ENCODE results near the gene GPX6.
A peak's percentile ranks its signal among the peaks of the same experiment; 100 is the strongest.
"Not testable (repeated sequence)": the region's sequence is repeated elsewhere in the genome, so short reads cannot be mapped to it uniquely, and the experiment has no call there.

GPX6 gene

DNA sequence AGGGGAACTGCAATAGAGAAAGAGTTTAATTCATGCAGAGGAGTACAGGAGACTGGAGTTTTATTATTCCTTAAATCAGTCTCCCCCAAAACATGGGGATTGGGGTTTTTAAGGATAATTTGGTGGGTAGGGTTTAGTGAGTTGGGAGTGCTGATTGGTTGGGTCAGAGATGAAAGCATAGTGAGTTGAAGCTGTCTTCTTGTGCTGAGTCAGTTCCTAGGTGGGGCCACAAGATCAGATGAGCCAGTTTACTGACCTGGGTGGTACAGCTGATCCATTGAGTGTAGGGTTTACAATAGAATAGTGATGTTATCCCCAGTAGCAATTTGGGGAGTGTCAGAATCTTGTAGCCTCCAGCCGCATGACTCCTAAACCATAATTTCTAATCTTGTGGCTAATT lies 29.1 kb downstream of the GPX6 start:
- DNase-seq (ENCODE audit: low read depth, low spot score): no peak

- no peak for DNase-seq (ENCODE audit: low read depth, low spot score)
These were observed 30.1 kb downstream of the GPX6 start for GRCh38 chr6:28485482-28485881.

DNA sequence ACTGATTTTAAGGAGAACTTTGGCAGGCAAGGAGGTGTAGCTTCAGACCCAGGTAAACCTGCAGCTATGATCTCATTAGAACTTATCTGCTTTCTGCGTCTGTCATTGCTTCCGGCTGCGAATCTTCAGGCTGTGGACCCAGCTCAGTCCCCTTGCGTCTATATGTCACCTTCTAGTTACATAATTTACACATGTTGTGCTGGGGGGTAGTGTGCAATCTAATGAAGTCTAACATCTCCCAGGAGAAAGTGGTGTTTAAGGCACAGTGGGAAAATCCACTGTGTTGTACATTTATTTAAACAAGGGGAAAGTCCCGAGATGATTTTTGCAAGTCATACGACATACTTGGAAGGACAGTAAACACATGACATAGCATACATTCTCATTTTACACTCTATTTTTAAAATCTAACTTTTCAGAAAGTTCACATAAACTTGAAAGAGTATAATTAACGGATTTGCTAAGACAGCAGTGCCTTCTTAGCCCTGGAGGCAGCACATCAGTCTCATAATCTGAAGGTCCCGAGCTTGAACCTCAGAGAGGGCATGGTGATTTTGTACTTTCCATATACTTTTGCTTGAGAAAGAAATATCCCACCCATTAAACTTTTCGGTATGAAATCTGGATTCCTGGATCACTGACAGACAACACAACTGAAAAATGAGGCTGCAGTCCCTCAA lies 35.2 kb downstream of the GPX6 start:
- no peak for DNase-seq (ENCODE audit: low read depth, low spot score)

- DNase-seq (ENCODE audit: low read depth, low spot score): no peak
These were observed 37.1 kb downstream of the GPX6 start for GRCh38 chr6:28478518-28478917.

- peak; percentile 84 for DNase-seq (ENCODE audit: low read depth, low spot score)
These were observed 41.0 kb downstream of the GPX6 start for GRCh38 chr6:28474441-28475219.

DNA sequence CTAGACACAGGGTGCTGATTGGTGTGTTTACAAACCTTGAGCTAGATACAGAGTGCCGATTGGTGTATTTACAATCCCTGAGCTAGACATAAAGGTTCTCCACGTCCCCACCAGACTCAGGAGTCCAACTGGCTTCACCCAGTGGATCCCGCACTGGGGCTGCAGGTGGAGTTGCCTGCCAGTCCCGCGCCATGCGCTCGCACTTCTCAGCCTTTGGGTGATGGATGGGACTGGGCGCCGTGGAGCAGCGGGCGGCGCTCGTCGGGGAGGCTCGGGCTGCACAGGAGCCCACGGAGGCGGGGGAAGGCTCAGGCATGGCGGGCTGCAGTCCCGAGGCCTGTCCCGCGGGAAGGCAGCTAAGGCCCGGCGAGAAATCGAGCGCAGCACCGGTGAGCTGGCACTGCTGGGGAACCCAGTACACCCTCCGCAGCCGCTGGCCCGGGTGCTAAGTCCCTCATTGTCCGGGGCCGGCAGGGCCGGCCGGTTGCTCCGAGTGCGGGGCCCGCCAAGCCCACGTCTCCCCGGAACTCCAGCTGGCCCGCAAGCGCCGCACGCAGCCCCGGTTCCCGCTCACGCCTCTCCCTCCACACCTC lies 46.3 kb downstream of the GPX6 start:
- not testable (repeated sequence) for DNase-seq (ENCODE audit: low read depth, low spot score)

GRCh38 chr6:28468056-28468455 lies 47.5 kb downstream of the GPX6 start:
- no peak for DNase-seq (ENCODE audit: low read depth, low spot score)

- DNase-seq (ENCODE audit: low read depth, low spot score): no peak
These were observed 53.2 kb downstream of the GPX6 start for GRCh38 chr6:28462401-28462800.

GRCh38 chr6:28458568-28458967 lies 57.0 kb downstream of the GPX6 start:
- DNase-seq (ENCODE audit: low read depth, low spot score): no peak

Data from astrocyte of the hippocampus (primary cell).